Naive thymus-derived CD4-positive, alpha-beta T cell (primary cell): ENCODE data around the gene PAX5. TPM values are rescaled to one million over a fixed set of nuclear protein-coding genes. Genes with fewer than 3 reads are reported as not detected.
"Not testable (repeated sequence)": the region's sequence is repeated elsewhere in the genome, so short reads cannot be mapped to it uniquely, and the experiment has no call there.

Experiments used
- ATAC-seq: fragments of 150-1000 bp; cut with Tn5 transposase; 2 replicates; pipeline ENCODE4 v1.10.0; 2021; ENCODE audit warnings: mild to moderate bottlenecking, moderate library complexity
- CTCF ChIA-PET: fragments of 350-600 bp; sonication (Branson Sonifier 250); formaldehyde crosslinking; loops from one replicate; lab custom pipeline; 2021; ENCODE audit warnings: antibody characterized with exemption; lab: Charles Lee
- POLR2A ChIA-PET: fragments of 350-600 bp; sonication (Branson Sonifier 250); formaldehyde crosslinking; loops from one replicate; lab custom pipeline; 2021; ENCODE audit warnings: antibody characterized with exemption, inconsistent platforms; lab: Charles Lee
- DNase-seq, 9 donors: peaks; one replicate each; pipeline versions ENCODE4 v3.0.0 to v3.0.0-alpha.2; 2020 to 2022; ENCODE audit warnings: mixed read lengths in 1 of 9
- H3K27ac ChIP-seq: one replicate; pipeline ENCODE4 v1.7.0; 2013; ENCODE audit warnings: mild to moderate bottlenecking, low read depth, low read length, moderate library complexity
- H3K27me3 ChIP-seq, 2 donors: one replicate each; pipeline ENCODE4 v1.7.0; 2013; ENCODE audit warnings: low read length in 2 of 2, mild to moderate bottlenecking in 2 of 2, moderate library complexity in 2 of 2; ENCODE audit not compliant: control insufficient read depth in 2 of 2, insufficient read depth in 2 of 2
- H3K36me3 ChIP-seq, 3 experiments: 1 replicate in 2 of 3; 2 replicates in 1 of 3; pipeline ENCODE4 v1.7.0; 2013; ENCODE audit warnings: low read length in 3 of 3, mild to moderate bottlenecking in 3 of 3, moderate library complexity in 1 of 3; ENCODE audit not compliant: insufficient read depth in 3 of 3, control insufficient read depth in 2 of 3
- H3K4me1 ChIP-seq, 2 donors: one replicate each; pipeline ENCODE4 v1.7.0; 2013; ENCODE audit warnings: low read length in 2 of 2, mild to moderate bottlenecking in 2 of 2, moderate library complexity in 1 of 2; ENCODE audit not compliant: control insufficient read depth in 2 of 2, insufficient read depth in 2 of 2
- H3K4me3 ChIP-seq: 2 replicates; pipeline ENCODE4 v1.7.0; 2013; ENCODE audit warnings: mild to moderate bottlenecking, low read length
- H3K9me3 ChIP-seq, 3 experiments: 1 replicate in 2 of 3; 2 replicates in 1 of 3; pipeline ENCODE4 v1.7.0; 2013; ENCODE audit warnings: low read length in 3 of 3; ENCODE audit not compliant: control insufficient read depth in 2 of 3
- H3K27ac Mint-ChIP-seq, 9 donors: one replicate each; pipeline ENCODE4 v1.8.0; 2020 to 2022; ENCODE audit warnings: mixed read lengths in 9 of 9, mild to moderate bottlenecking in 8 of 9, moderate library complexity in 5 of 9, inconsistent platforms in 2 of 9
- H3K27me3 Mint-ChIP-seq, 5 donors: one replicate each; pipeline ENCODE4 v1.8.0; 2021 to 2022; ENCODE audit warnings: mixed read lengths in 5 of 5, mild to moderate bottlenecking in 1 of 5
- H3K36me3 Mint-ChIP-seq, 5 donors: one replicate each; pipeline ENCODE4 v1.8.0; 2020 to 2022; ENCODE audit warnings: mixed read lengths in 5 of 5, mild to moderate bottlenecking in 3 of 5, inconsistent platforms in 1 of 5
- H3K4me1 Mint-ChIP-seq, 7 donors: one replicate each; pipeline ENCODE4 v1.8.0; 2020 to 2022; ENCODE audit warnings: mixed read lengths in 7 of 7, mild to moderate bottlenecking in 3 of 7, inconsistent platforms in 1 of 7
- H3K4me3 Mint-ChIP-seq, 10 donors: one replicate each; pipeline ENCODE4 v1.8.0; 2020 to 2022; ENCODE audit warnings: mild to moderate bottlenecking in 10 of 10, mixed read lengths in 10 of 10, moderate library complexity in 6 of 10, inconsistent platforms in 2 of 10
- H3K9me3 Mint-ChIP-seq, 11 donors: one replicate each; pipeline ENCODE4 v1.8.0; 2020 to 2022; ENCODE audit warnings: mixed read lengths in 11 of 11, mild to moderate bottlenecking in 4 of 11, inconsistent platforms in 1 of 11, moderate library complexity in 1 of 11
- intact Hi-C, 2 donors: fragments of 100-400 bp; cut with micrococcal nuclease; formaldehyde crosslinking; loops; one replicate each; pipeline ENCODE4 v1.15.1; 2023
- polyA plus RNA-seq, 2 donors: library from polyadenylated mRNA; unstranded; fragments of 300-500 nt; fragmentation: Illumina TruSeq; gene quantifications; one replicate each; pipeline ENCODE4 v1.2.3, GENCODE V29; 2021
- total RNA-seq, 6 experiments: library from RNA in 5 of 6; stranded (reverse) in 5 of 6; gene quantifications; 1 replicate in 5 of 6; 2 replicates in 1 of 6; pipeline ENCODE4 v1.2.3 and lab custom pipeline; 2021 to 2026

PAX5 gene
- total and polyA plus RNA-seq, 7 experiments from 2014 or later, result 0.10 to 8.0 (median 0.38) TPM; not detected in 1

DNA sequence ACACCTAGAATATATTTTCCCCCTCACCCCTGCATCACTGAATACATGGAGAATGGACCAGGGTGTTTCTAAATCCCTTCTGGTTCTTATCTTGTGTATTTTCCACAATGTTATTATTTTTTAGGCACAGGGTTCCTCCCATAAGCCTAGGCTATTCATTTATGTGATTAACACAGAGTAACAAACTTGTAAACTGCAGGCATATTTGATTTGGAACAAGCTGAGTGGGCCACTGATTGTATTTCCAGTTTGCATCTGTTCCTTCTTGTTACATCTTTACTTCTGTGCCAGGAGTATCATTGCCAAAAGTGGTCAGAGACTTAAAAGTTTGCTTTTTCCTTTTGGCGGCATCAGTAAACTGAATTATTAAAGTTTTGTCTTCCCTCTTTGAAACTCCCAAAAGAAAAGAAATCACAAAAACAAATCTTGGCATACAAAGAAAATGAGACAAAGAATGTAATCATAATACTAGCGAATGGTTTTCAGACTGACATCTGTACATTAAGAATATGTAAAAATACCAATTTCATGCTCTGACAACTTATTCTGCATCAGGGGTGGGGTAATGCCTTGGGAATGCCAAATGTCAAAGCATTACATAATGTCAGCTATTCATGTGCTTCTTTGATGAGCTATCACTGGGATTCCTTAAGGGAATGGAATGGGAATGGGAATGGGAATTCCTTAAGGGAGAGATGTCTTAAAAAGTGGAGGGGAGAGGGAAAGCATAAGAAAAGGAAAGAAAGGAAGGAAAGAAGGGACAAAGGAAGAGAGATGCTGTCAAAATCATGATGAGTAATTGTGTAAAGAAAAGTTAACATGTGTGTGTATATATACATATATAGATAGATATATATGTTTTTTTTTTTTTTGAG, 22.2 kb upstream of the PAX5 start:
- ChIA-PET CTCF (interaction anchor here (0.6 kb wide), 1 partner anchor 302 kb away, joined by 7 read pairs; no protein-coding TSS in a partner anchor), POLR2A (no interaction called here)
- DNase-seq (no peak), ATAC-seq (no peak)
- Mint-ChIP-seq H3K36me3 (no peaks in the 10 kb centered on the region), H3K27me3 (peaks cover 46 to 63% (median 52%) of the 10 kb centered on the region in 5 donors), H3K4me1 (no peaks in the 10 kb centered on the region), H3K27ac (no peak overlapping the region), H3K4me3 (no peak overlapping the region), H3K9me3 (peaks cover 0 to 4% (median 0%) of the 10 kb centered on the region in 11 donors)
- Histone ChIP-seq H3K36me3 (no peaks in the 10 kb centered on the region), H3K27me3 (peaks cover 0 to 3% of the 10 kb centered on the region in 2 donors), H3K4me3 (no peak overlapping the region), H3K27ac (no peak overlapping the region), H3K4me1 (no peaks in the 10 kb centered on the region), H3K9me3 (no peaks in the 10 kb centered on the region)
- intact Hi-C loops, result no loop called here

DNA sequence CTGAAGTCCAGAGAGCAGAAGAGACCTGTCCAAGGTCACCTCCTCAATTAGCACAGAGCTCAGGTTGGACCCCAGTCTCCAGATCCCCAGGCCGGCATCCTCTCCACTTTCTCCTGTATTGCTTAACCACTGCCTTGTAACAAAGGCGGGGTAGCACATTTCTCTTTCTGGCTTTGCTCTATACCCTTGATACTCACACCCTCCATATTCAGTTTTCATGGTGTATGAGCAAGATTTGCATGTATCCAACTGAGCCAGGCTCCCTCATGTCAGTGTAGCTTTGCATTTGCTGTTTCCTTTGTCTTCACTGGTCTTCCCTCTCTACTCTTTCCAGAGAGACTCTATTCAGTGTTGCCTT, 20.3 kb upstream of the PAX5 start:
- POLR2A ChIA-PET, H3K4me3 Mint-ChIP-seq, ATAC-seq: not testable (repeated sequence)

DNA sequence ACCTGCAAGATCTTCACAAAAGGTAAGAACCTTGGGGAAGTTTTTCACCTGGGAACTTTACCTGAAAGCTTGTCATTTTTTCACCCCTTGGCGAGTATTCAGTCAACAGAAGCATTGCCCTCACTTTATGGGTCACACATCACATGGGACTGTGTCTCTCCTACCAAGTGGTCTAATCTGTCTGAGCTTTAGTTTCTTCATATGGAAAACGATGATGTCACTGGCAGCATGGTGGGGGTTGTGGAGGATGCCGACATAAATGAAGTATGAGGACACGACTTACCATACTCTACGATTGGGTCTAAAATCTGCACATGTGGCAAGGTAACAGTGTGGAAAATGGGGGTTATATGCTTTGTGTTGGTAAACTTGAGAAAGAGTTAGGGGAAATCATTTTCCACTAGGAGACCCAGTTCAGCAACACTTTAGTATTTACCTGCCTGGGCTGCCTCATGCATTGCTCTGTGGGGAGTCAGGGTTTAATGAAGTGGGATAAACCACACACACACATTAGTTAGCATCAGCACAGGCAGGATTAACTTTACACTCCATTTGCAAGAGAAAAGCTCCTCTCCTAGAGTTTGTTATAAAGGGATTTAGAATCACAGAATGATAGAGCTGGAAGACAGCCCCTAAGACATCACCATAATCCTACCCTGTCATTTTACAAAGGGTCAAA, 19.8 kb upstream of the PAX5 start:
- no peaks in the 10 kb centered on the region for H3K36me3 ChIP-seq
- H3K9me3 ChIP-seq, result no peaks in the 10 kb centered on the region
- Mint-ChIP-seq H3K27me3 (peaks cover 45 to 73% (median 53%) of the 10 kb centered on the region in 5 donors), H3K27ac (no peak overlapping the region), H3K36me3 (no peaks in the 10 kb centered on the region), H3K9me3 (peaks cover 0 to 2% (median 0%) of the 10 kb centered on the region in 11 donors), H3K4me1 (no peaks in the 10 kb centered on the region), H3K4me3 (no peak overlapping the region)
- H3K27me3 ChIP-seq, result peaks cover 0 to 3% of the 10 kb centered on the region in 2 donors
- H3K4me1 ChIP-seq, result no peaks in the 10 kb centered on the region
- ChIA-PET POLR2A (no interaction called here), CTCF (no interaction called here)
- H3K27ac ChIP-seq, result no peak overlapping the region
- intact Hi-C loops, result no loop called here
- ATAC-seq (no peak), DNase-seq (no peak)
- no peak overlapping the region for H3K4me3 ChIP-seq

More for the DNA sequence above, 20.3 kb upstream of the PAX5 start:
- H3K4me3 ChIP-seq, DNase-seq, H3K27ac Mint-ChIP-seq, H3K4me1 ChIP-seq, H3K36me3 Mint-ChIP-seq, H3K27ac ChIP-seq, H3K27me3 ChIP-seq, H3K4me1 Mint-ChIP-seq, CTCF ChIA-PET, intact Hi-C loops, H3K9me3 Mint-ChIP-seq, H3K9me3 ChIP-seq, H3K36me3 ChIP-seq: not testable (repeated sequence)
- H3K27me3 Mint-ChIP-seq, result peaks cover 46 to 72% (median 58%) of the 10 kb centered on the region in 5 donors

DNA sequence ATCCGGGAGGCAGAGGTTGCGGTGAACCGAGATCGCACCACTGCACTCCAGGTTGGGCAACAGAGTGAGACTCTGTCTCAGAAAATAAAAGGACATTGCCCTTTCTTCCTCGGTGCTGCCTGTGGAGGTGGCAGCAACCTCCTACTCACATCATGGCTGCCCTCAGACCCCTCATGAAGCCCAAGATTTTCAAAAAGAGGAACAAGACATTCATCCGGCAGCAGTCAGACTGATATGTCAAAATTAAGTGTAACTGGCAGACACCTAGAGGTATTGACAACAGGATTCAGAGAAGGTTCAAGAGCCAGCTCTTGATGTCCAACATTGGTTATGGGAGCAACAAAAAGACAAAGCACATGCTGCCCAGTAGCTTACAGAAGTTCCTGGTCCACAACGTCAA, 12.6 kb upstream of the PAX5 start:
- H3K36me3 Mint-ChIP-seq, result no peaks in the 10 kb centered on the region
- H3K9me3 Mint-ChIP-seq, result no peaks in the 10 kb centered on the region
- POLR2A ChIA-PET, result no interaction called here

DNA sequence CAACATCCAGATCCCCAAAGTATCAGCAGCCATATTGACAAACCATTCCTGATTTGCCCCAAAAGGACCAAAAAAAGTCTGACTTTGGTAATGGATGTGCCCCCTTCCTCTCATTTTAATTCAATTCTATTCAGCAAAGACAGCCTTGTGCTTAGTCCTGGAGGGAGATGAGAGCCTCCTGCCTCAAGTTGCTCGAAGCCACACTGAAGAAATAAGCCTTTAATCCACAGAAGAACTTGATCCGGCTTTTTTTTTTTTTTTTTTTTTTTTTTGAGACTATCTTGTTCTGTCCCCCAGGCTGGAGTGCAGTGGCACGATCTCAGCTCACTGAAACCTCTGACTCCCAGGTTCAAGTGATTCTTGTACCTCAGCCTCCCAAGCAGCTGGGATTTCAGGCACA, 8.4 kb upstream of the PAX5 start:
- no peak overlapping the region for H3K4me3 Mint-ChIP-seq
- peaks cover 62 to 91% (median 69%) of the 10 kb centered on the region in 5 donors for H3K27me3 Mint-ChIP-seq
- H3K4me1 Mint-ChIP-seq, result peaks cover 2 to 10% (median 5%) of the 10 kb centered on the region in 7 donors
- no peaks in the 10 kb centered on the region for H3K36me3 ChIP-seq
- peaks cover 0 to 4% (median 0%) of the 10 kb centered on the region in 5 donors for H3K36me3 Mint-ChIP-seq
- no peak overlapping the region for H3K4me3 ChIP-seq
- ATAC-seq, result no peak
- H3K9me3 ChIP-seq, result peaks cover 0 to 4% (median 0%) of the 10 kb centered on the region in 3 experiments
- intact Hi-C loops, result no loop called here
- H3K27ac Mint-ChIP-seq, result no peak overlapping the region
- DNase-seq, result no peak
- H3K4me1 ChIP-seq, result peaks cover 3 to 10% of the 10 kb centered on the region in 2 donors
- no peak overlapping the region for H3K27ac ChIP-seq
- H3K9me3 Mint-ChIP-seq, result peaks cover 0 to 11% (median 0%) of the 10 kb centered on the region in 11 donors
- H3K27me3 ChIP-seq, result peaks cover 5 to 28% of the 10 kb centered on the region in 2 donors
- ChIA-PET CTCF (no interaction called here), POLR2A (no interaction called here)

More for the DNA sequence above, 12.6 kb upstream of the PAX5 start:
- no peak overlapping the region for H3K27ac Mint-ChIP-seq
- CTCF ChIA-PET, result no interaction called here
- DNase-seq, result no peak
- H3K27ac ChIP-seq, result no peak overlapping the region
- H3K36me3 ChIP-seq, result no peaks in the 10 kb centered on the region
- intact Hi-C loops, result no loop called here
- no peak for ATAC-seq
- no peaks in the 10 kb centered on the region for H3K4me1 ChIP-seq
- H3K9me3 ChIP-seq, result no peaks in the 10 kb centered on the region
- H3K4me3 ChIP-seq, result no peak overlapping the region
- H3K27me3 Mint-ChIP-seq, result peaks cover 33 to 79% (median 45%) of the 10 kb centered on the region in 5 donors
- peaks cover 0 to 2% (median 0%) of the 10 kb centered on the region in 7 donors for H3K4me1 Mint-ChIP-seq
- H3K4me3 Mint-ChIP-seq, result no peak overlapping the region
- H3K27me3 ChIP-seq, result peaks cover 0 to 7% of the 10 kb centered on the region in 2 donors

DNA sequence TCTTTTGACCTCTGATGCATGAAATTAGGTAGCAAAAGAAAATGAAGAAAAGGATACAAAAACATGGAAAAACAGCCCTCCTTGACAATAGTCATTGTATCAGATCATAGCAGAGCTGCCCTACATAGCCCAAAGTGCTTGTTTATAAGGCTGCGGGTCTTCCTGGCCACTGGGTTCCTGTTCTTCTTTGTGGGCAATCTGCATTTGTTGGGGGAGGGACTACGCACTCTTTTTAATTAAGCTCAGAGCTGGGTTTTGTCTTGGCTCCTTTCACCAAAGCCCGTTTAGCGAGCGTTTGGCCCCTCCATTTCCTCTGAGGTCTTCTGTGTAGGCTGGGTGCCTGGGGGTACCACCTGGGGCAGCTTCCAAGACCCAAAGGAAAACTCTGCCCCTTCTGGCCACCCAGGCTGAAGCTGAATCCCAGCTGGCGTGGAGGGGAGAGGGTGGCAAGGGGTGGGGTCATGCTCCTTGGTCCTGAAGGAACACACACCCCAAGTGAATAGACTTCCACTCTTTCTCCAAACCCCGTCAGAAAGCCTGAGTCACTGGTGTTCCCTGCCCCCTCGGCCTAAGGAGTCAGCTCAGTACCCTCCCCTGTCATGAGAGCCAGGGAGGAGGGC, 6.5 kb upstream of the PAX5 start:
- Histone ChIP-seq H3K36me3 (no peaks in the 10 kb centered on the region), H3K9me3 (peaks cover 0 to 4% (median 0%) of the 10 kb centered on the region in 3 experiments), H3K27me3 (peaks cover 14 to 42% of the 10 kb centered on the region in 2 donors), H3K4me1 (peaks cover 16 to 24% of the 10 kb centered on the region in 2 donors), H3K4me3 (no peak overlapping the region), H3K27ac (no peak overlapping the region)
- Mint-ChIP-seq H3K27ac (no peak overlapping the region), H3K36me3 (peaks cover 0 to 10% (median 6%) of the 10 kb centered on the region in 5 donors), H3K27me3 (peaks cover 70 to 90% (median 77%) of the 10 kb centered on the region in 5 donors), H3K4me3 (no peak overlapping the region), H3K9me3 (peaks cover 0 to 17% (median 0%) of the 10 kb centered on the region in 11 donors), H3K4me1 (peaks cover 15 to 28% (median 20%) of the 10 kb centered on the region in 7 donors)
- ATAC-seq (no peak), DNase-seq (no peak)
- ChIA-PET POLR2A (no interaction called here), CTCF (no interaction called here)
- intact Hi-C loops, result no loop called here
